ENCODE measurements around the gene CTPS2. TPM values are rescaled to one million over a fixed set of nuclear protein-coding genes. Genes with fewer than 3 reads are reported as not detected.
A peak's percentile ranks its signal among the peaks of the same experiment; 100 is the strongest.
"Not testable (repeated sequence)": the region's sequence is repeated elsewhere in the genome, so short reads cannot be mapped to it uniquely, and the experiment has no call there.

The CTPS2 gene
- total RNA-seq, 1 experiment from 2014 or later = 20.7 TPM

- Histone ChIP-seq H3K36me3 (ENCODE audit: control insufficient read depth, insufficient read depth, low read length) (no peaks in the 10 kb centered on the region), H3K27me3 (replicated peaks; ENCODE audit: control insufficient read depth, insufficient read depth, low read length) (no peaks in the 10 kb centered on the region), H3K4me3 (ENCODE audit: low read depth, low read length) (peak overlapping the region; percentile 26), H3K4me1 (no peaks in the 10 kb centered on the region), H3K9me3 (no peaks in the 10 kb centered on the region)
- no peaks in the 10 kb centered on the region for H3K9me3 Mint-ChIP-seq (ENCODE audit: unreplicated experiment)
- intact Hi-C loops (cut with micrococcal nuclease; ENCODE audit: unreplicated experiment) = loop anchor here (10.0 kb wide), 1 partner anchor 864 kb away; the partner anchor contains the start of gene AP1S2
- H3K4me1 Mint-ChIP-seq (ENCODE audit: low read depth, unreplicated experiment) = peaks cover 9% of the 10 kb centered on the region
- DNase-seq = no peak
- no peaks in the 10 kb centered on the region for H3K27me3 Mint-ChIP-seq (ENCODE audit: insufficient read depth, unreplicated experiment)
- H3K27ac Mint-ChIP-seq (ENCODE audit: unreplicated experiment) = peak overlapping the region; percentile 97
- BruUV-seq (replicated peaks) = TSS peak; percentile 100
- peaks cover 15% of the 10 kb centered on the region for H3K36me3 Mint-ChIP-seq (ENCODE audit: insufficient read depth, unreplicated experiment)
- POLR2A ChIA-PET = interaction anchor here (0.6 to 2.1 kb wide), 6 partner anchors 15 to 929 kb away, joined by 3 to 32 read pairs (median 3); no protein-coding TSS in a partner anchor
- TF ChIP-seq CTCF (IDR thresholded peaks at IDR 0.05; ENCODE audit: insufficient read depth in 1 of 2, low read depth in 1 of 2, low read length in 1 of 2, severe bottlenecking in 1 of 2, unreplicated experiment in 1 of 2) = no peak
- peak overlapping the region; percentile 85 for H3K4me3 Mint-ChIP-seq (ENCODE audit: unreplicated experiment)
- CTCF ChIA-PET = interaction anchor here (0.7 kb wide), 1 partner anchor 25 kb away, joined by 3 read pairs; no protein-coding TSS in a partner anchor
These were observed 6.4 kb upstream of the CTPS2 start for GRCh38 chrX:16718824-16719333.

- H3K9me3 ChIP-seq; H3K4me3 ChIP-seq (ENCODE audit: low read depth, low read length); H3K27me3 ChIP-seq (replicated peaks; ENCODE audit: control insufficient read depth, insufficient read depth, low read length); H3K4me1 Mint-ChIP-seq (ENCODE audit: low read depth, unreplicated experiment); H3K27me3 Mint-ChIP-seq (ENCODE audit: insufficient read depth, unreplicated experiment); H3K36me3 ChIP-seq (ENCODE audit: control insufficient read depth, insufficient read depth, low read length); POLR2A ChIA-PET; H3K9me3 Mint-ChIP-seq (ENCODE audit: unreplicated experiment); BruUV-seq (replicated peaks); H3K4me1 ChIP-seq; CTCF ChIA-PET; H3K27ac Mint-ChIP-seq (ENCODE audit: unreplicated experiment); H3K36me3 Mint-ChIP-seq (ENCODE audit: insufficient read depth, unreplicated experiment); H3K4me3 Mint-ChIP-seq (ENCODE audit: unreplicated experiment); DNase-seq: not testable (repeated sequence)
- intact Hi-C loops (cut with micrococcal nuclease; ENCODE audit: unreplicated experiment) = loop anchor here (10.0 kb wide), 1 partner anchor 862 kb away; the partner anchor contains the start of gene AP1S2
These were observed 4.0 kb upstream of the CTPS2 start for GRCh38 chrX:16716451-16716850.

GRCh38 chrX:16715638-16716037, 3.2 kb upstream of the CTPS2 start:
- H3K36me3 ChIP-seq (ENCODE audit: control insufficient read depth, insufficient read depth, low read length); CTCF ChIA-PET; BruUV-seq (replicated peaks); H3K27ac Mint-ChIP-seq (ENCODE audit: unreplicated experiment); H3K9me3 ChIP-seq; H3K27me3 ChIP-seq (replicated peaks; ENCODE audit: control insufficient read depth, insufficient read depth, low read length); POLR2A ChIA-PET; H3K4me3 ChIP-seq (ENCODE audit: low read depth, low read length); H3K27me3 Mint-ChIP-seq (ENCODE audit: insufficient read depth, unreplicated experiment); H3K4me1 ChIP-seq; H3K4me3 Mint-ChIP-seq (ENCODE audit: unreplicated experiment); H3K36me3 Mint-ChIP-seq (ENCODE audit: insufficient read depth, unreplicated experiment); H3K9me3 Mint-ChIP-seq (ENCODE audit: unreplicated experiment); DNase-seq; H3K4me1 Mint-ChIP-seq (ENCODE audit: low read depth, unreplicated experiment): not testable (repeated sequence)
- intact Hi-C loops (cut with micrococcal nuclease; ENCODE audit: unreplicated experiment) = loop anchor here (10.0 kb wide), 1 partner anchor 861 kb away; the partner anchor contains the start of gene AP1S2

GRCh38 chrX:16714504-16714903, 2.0 kb upstream of the CTPS2 start:
- Histone ChIP-seq H3K9me3 (no peaks in the 10 kb centered on the region), H3K36me3 (ENCODE audit: control insufficient read depth, insufficient read depth, low read length) (no peaks in the 10 kb centered on the region), H3K27me3 (replicated peaks; ENCODE audit: control insufficient read depth, insufficient read depth, low read length) (no peaks in the 10 kb centered on the region), H3K4me3 (ENCODE audit: low read depth, low read length) (no peak overlapping the region), H3K4me1 (no peaks in the 10 kb centered on the region)
- Mint-ChIP-seq H3K27ac (ENCODE audit: unreplicated experiment) (no peak overlapping the region), H3K36me3 (ENCODE audit: insufficient read depth, unreplicated experiment) (peaks cover 9% of the 10 kb centered on the region), H3K27me3 (ENCODE audit: insufficient read depth, unreplicated experiment) (no peaks in the 10 kb centered on the region), H3K9me3 (ENCODE audit: unreplicated experiment) (no peaks in the 10 kb centered on the region), H3K4me1 (ENCODE audit: low read depth, unreplicated experiment) (no peaks in the 10 kb centered on the region), H3K4me3 (ENCODE audit: unreplicated experiment) (no peak overlapping the region)
- ChIA-PET CTCF (no interaction called here), POLR2A (no interaction called here)
- TF ChIP-seq CTCF (IDR thresholded peaks at IDR 0.05; ENCODE audit: insufficient read depth in 1 of 2, low read depth in 1 of 2, low read length in 1 of 2, severe bottlenecking in 1 of 2, unreplicated experiment in 1 of 2) = no peak
- BruUV-seq (replicated peaks) = no TSS peak
- no peak for DNase-seq
- intact Hi-C loops (cut with micrococcal nuclease; ENCODE audit: unreplicated experiment) = loop anchor here (10.0 kb wide), 1 partner anchor 860 kb away; the partner anchor contains the start of gene AP1S2
